ENCODE results near the gene RNF141.
A peak's percentile ranks its signal among the peaks of the same experiment; 100 is the strongest.

Gene RNF141

GRCh38 chr11:10522276-10522675 is 18.7 kb downstream of the RNF141 start:
- H3K4me3 ChIP-seq (ENCODE audit: control insufficient read depth, low read depth, low read length): no peak overlapping the region
- TF ChIP-seq CTCF (conservative IDR thresholded peaks at IDR 0.05; ENCODE audit: control insufficient read depth, insufficient read depth, low read depth, low read length): no peak
- no peak for DNase-seq (ENCODE audit: low read depth)

- DNase-seq (ENCODE audit: low read depth): no peak
- H3K4me3 ChIP-seq (ENCODE audit: control insufficient read depth, low read depth, low read length): no peak overlapping the region
- no peak for TF ChIP-seq CTCF (conservative IDR thresholded peaks at IDR 0.05; ENCODE audit: control insufficient read depth, insufficient read depth, low read depth, low read length)
Observed at GRCh38 chr11:10520562-10520961, 20.4 kb downstream of the RNF141 start.

- TF ChIP-seq CTCF (conservative IDR thresholded peaks at IDR 0.05; ENCODE audit: control insufficient read depth, insufficient read depth, low read depth, low read length): no peak
- no peak overlapping the region for H3K4me3 ChIP-seq (ENCODE audit: control insufficient read depth, low read depth, low read length)
- DNase-seq (ENCODE audit: low read depth): no peak
Observed at GRCh38 chr11:10519630-10520029, 21.4 kb downstream of the RNF141 start.

GRCh38 chr11:10518891-10519290 is 22.1 kb downstream of the RNF141 start:
- H3K4me3 ChIP-seq (ENCODE audit: control insufficient read depth, low read depth, low read length): no peak overlapping the region
- DNase-seq (ENCODE audit: low read depth): no peak
- no peak for TF ChIP-seq CTCF (conservative IDR thresholded peaks at IDR 0.05; ENCODE audit: control insufficient read depth, insufficient read depth, low read depth, low read length)

- no peak overlapping the region for H3K4me3 ChIP-seq (ENCODE audit: control insufficient read depth, low read depth, low read length)
- no peak for DNase-seq (ENCODE audit: low read depth)
- no peak for TF ChIP-seq CTCF (conservative IDR thresholded peaks at IDR 0.05; ENCODE audit: control insufficient read depth, insufficient read depth, low read depth, low read length)
Observed at GRCh38 chr11:10518123-10518522, 22.9 kb downstream of the RNF141 start.

- no peak for TF ChIP-seq CTCF (conservative IDR thresholded peaks at IDR 0.05; ENCODE audit: control insufficient read depth, insufficient read depth, low read depth, low read length)
- no peak for DNase-seq (ENCODE audit: low read depth)
- no peak overlapping the region for H3K4me3 ChIP-seq (ENCODE audit: control insufficient read depth, low read depth, low read length)
Observed at GRCh38 chr11:10515418-10515817, 25.6 kb downstream of the RNF141 start.

GRCh38 chr11:10514709-10515108 is 26.3 kb downstream of the RNF141 start:
- DNase-seq (ENCODE audit: low read depth): peak; percentile 14
- TF ChIP-seq CTCF (conservative IDR thresholded peaks at IDR 0.05; ENCODE audit: control insufficient read depth, insufficient read depth, low read depth, low read length): no peak
- H3K4me3 ChIP-seq (ENCODE audit: control insufficient read depth, low read depth, low read length): no peak overlapping the region
